ENCODE data around the gene NPEPPS.
"Not testable (repeated sequence)": the region's sequence is repeated elsewhere in the genome, so short reads cannot be mapped to it uniquely, and the experiment has no call there.

GRCh38 chr17:47511701-47512146 lies 19.2 kb upstream of the NPEPPS start:
- TF ChIP-seq POLR2A, CTCF (IDR thresholded peaks at IDR 0.05): not testable (repeated sequence)
